GM18867 (cell line): Measurements from ENCODE around the gene ANXA6.
A peak's percentile ranks its signal among the peaks of the same experiment; 100 is the strongest.

Experiments used
- ATAC-seq: cut with Tn5 transposase; IDR thresholded peaks from one replicate; pipeline ENCODE4 v1.9.1; 2021; ENCODE audit warnings: mild to moderate bottlenecking, moderate library complexity; ENCODE audit not compliant: unreplicated experiment

The ANXA6 gene

GRCh38 chr5:151154931-151155774 is 2.4 kb downstream of the ANXA6 start:
- ATAC-seq: peak; percentile 31

- ATAC-seq: no peak
Measured at GRCh38 chr5:151153766-151154272, 3.8 kb downstream of the ANXA6 start.

- no peak for ATAC-seq
Measured at GRCh38 chr5:151153300-151153699, 4.3 kb downstream of the ANXA6 start.

GRCh38 chr5:151151793-151152192 is 5.8 kb downstream of the ANXA6 start:
- ATAC-seq: peak; percentile 27

- no peak for ATAC-seq
Measured at GRCh38 chr5:151151263-151151660, 6.3 kb downstream of the ANXA6 start.

GRCh38 chr5:151150471-151151262 is 6.9 kb downstream of the ANXA6 start:
- ATAC-seq: peak; percentile 52

DNA sequence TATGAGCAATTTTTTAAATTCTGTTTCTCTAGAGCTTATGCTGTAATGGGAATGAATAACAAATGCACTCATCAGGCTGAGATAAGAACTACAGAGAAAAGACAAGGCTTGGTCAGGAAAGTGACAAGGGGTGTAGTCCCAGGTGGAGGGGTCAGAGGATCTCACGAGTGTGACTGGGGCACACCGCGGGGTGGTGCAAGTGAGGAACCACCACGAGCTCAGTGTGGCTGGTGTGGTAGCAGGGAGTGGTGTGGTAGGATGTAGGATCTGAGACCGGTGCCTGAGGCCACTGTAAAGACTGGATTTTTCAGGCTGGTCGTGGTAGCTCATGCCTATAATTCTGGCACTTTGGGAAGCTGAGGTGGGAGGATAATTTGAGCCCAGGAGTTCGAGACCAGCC is 9.0 kb downstream of the ANXA6 start:
- no peak for ATAC-seq

GRCh38 chr5:151147033-151147432 is 10.5 kb downstream of the ANXA6 start:
- no peak for ATAC-seq

DNA sequence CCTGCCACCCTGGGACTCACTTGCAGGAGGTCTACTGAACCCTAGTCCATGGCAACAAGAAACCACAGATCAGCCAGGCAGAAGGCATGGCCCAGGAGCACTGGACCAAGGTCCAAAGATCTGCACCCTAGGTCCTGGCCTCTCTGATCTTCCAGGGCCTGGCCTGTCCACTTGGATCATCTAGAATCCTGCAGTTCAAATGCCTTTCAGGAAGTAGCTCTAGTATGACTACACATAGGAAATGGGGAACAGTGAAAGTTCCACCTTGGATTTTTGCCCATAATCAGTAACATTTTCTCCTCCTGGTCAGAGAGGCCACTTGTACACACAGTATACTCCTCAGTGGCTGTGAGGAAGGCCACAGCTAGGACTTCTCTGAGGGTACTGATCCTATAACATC is 11.5 kb downstream of the ANXA6 start:
- no peak for ATAC-seq

DNA sequence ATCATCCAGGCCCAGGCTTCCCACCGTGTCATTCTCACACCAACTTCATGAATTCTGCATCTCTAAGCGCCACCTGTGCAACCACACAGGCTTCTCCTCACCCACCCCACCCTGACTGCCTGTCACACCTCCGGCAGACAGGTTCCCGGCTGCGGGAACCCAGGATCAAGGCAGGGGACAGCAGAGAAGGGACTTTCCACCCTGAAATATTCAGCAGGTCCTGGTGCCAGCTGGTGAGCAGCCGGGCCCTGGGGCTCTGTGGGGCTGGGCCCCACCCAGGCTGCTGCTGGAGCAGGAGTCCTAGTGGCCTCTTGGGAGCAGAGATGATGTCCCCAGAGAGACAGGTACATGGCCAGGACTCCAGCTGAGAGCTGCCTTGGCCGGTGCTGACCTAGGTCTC is 12.7 kb downstream of the ANXA6 start:
- ATAC-seq: no peak

- no peak for ATAC-seq
Measured at GRCh38 chr5:151144275-151144674, 13.3 kb downstream of the ANXA6 start.

GRCh38 chr5:151143645-151144044 is 13.9 kb downstream of the ANXA6 start:
- ATAC-seq: no peak

DNA sequence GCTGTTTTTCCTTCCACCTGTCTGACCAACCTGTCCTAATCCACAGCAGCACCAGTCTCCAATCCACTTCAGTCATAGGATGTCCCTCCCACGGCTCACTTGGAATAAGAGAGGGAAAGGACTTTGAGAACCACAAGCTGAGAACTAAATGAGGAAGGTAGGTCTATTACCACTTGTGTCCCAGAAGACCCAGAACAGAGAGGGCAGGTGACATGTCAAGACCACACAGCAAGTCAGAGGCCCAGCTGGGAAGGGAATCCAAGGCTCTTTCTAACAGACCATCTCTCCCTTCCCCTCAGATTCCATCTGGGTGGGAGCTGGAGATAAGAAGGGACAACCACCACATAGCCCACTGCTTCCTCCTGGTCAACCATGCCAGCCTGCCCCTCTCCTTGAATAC is 14.6 kb downstream of the ANXA6 start:
- ATAC-seq: no peak

- ATAC-seq: peak; percentile 82
Measured at GRCh38 chr5:151141535-151141934, 16.0 kb downstream of the ANXA6 start.

DNA sequence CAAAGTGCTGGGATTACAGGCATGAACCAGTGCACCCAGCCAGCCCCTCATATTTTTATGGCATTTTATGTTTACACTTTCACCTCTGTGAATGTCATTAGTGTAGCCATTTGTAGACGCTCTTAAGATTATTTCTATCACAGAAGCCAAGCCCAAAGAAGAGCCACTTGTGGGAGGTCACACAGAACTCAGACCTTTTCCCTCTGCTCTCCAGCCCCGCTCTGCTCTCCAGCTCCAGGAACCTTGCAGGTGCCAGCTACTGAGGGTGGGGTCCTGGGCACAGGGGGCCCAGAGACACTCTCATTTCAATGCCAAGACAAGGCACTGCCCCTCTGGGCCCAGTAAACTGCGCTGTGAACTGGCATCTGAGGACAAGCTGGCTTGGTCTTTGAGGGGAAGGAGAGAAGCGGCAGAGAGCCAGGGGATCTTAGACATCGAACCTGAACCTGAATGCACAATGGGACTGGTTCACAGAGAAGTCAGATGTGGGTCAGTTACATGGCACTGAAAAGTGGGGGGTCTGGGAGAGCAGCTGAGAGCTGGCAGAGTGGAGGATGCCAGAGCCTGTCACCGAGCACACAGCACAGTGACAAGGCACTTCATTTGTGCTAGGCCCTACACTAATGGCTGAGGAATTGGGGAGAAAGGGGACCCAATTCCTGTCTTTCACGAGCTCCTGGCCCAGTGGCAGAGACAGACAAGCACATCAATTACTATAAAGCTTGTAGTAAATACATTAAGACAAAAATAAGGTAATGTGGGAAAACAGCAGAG is 16.7 kb downstream of the ANXA6 start:
- no peak for ATAC-seq

DNA sequence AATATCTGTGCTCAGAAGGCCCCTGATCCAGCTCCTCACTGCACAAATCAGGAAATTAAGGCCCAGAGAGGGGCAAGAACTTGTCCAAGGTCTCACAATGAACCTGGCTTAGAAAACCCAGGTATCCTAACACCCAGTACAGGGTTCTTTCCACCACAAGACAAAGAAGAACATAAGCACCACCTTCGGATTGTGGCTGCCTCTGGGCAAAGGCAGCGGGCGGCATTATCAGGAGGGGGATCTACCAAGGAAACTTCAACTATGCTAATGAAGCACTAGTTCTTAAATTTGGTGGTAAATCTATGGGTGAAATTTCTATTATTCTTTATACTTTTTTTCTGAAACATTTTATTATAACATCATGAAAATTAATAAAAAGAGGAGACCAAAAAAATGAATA is 17.9 kb downstream of the ANXA6 start:
- no peak for ATAC-seq

DNA sequence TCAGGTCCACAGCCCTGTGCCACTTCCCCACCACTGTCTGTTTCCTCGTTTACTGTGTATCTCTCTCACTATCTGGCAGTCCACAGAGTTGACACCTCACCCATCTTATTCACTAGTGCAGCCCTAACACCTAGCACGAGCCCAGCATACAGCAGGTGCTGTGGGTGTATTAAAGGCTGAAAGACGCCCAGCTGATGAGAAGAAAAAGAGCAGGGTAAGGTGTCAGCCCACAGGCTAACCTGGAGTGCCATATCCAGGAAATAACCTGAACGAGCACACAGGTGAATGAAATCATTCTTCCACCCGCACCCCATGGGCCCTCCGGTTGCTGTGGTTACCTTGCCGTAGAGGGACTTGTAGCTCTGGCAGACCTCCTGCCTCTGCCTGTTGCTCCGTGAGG is 18.6 kb downstream of the ANXA6 start:
- ATAC-seq: no peak

GRCh38 chr5:151138114-151138513 is 19.5 kb downstream of the ANXA6 start:
- no peak for ATAC-seq

- no peak for ATAC-seq
Measured at GRCh38 chr5:151137067-151137825, 20.3 kb downstream of the ANXA6 start.

GRCh38 chr5:151134228-151134627 is 23.4 kb downstream of the ANXA6 start:
- ATAC-seq: peak; percentile 71
